Panc1 (cell line): ENCODE results near the gene NR5A1. TPM values are rescaled to one million over a fixed set of nuclear protein-coding genes. Genes with fewer than 3 reads are reported as not detected.

Source experiments
- ATAC-seq: fragments of 200-7000 bp; cut with Tn5 transposase; 2 replicates; pipeline ENCODE4 v1.9.1; 2020; ENCODE audit warnings: mild to moderate bottlenecking, moderate library complexity
- BruUV-seq: library from RNA; stranded (reverse); fragments of 400-500 nt; replicated peaks from 2 replicates; lab custom pipeline; 2021; lab: Mats Ljungman, UMichigan
- CTCF ChIA-PET: fragments of 300-600 bp; sonication (Branson Sonifier 250); formaldehyde crosslinking; loops from one replicate; lab custom pipeline; 2022; ENCODE audit warnings: antibody characterized with exemption; lab: Charles Lee
- POLR2A ChIA-PET: fragments of 300-600 bp; sonication (Branson Sonifier 250); formaldehyde crosslinking; loops from one replicate; lab custom pipeline; 2022; ENCODE audit warnings: antibody characterized with exemption; lab: Charles Lee
- DNase-seq: peaks from one replicate; pipeline ENCODE4 v3.0.0-alpha.2; 2010; ENCODE audit warnings: low read depth, low spot score
- H3K27ac ChIP-seq: 2 replicates; pipeline ENCODE4 v1.5.1; 2011; ENCODE audit warnings: mild to moderate bottlenecking, low read length, inconsistent platforms
- H3K27me3 ChIP-seq: fragments of 200-500 bp; sonication (Bioruptor generic); 2 replicates; pipeline ENCODE4 v1.6.0; 2014; ENCODE audit warnings: low read length, inconsistent platforms; ENCODE audit not compliant: control insufficient read depth, insufficient read depth
- H3K36me3 ChIP-seq: fragments of 200-500 bp; sonication (Bioruptor generic); 2 replicates; pipeline ENCODE4 v1.5.1; 2014; ENCODE audit warnings: inconsistent platforms, mild to moderate bottlenecking, low read length, moderate library complexity; ENCODE audit not compliant: control insufficient read depth, insufficient read depth
- H3K4me1 ChIP-seq: 2 replicates; pipeline ENCODE4 v1.5.1; 2011; ENCODE audit warnings: inconsistent platforms, mild to moderate bottlenecking, low read length, moderate library complexity; ENCODE audit not compliant: control insufficient read depth, insufficient read depth
- H3K4me3 ChIP-seq, 2 experiments: 2 replicates each; pipeline ENCODE4 v1.5.1; 2011 to 2012; ENCODE audit warnings: low read depth in 2 of 2, low read length in 2 of 2, mild to moderate bottlenecking in 2 of 2, inconsistent platforms in 1 of 2, moderate library complexity in 1 of 2
- H3K9me3 ChIP-seq: fragments of 200-500 bp; sonication (Bioruptor generic); 2 replicates; pipeline ENCODE4 v1.5.1; 2014; ENCODE audit warnings: low read depth, mild to moderate bottlenecking, inconsistent platforms, low read length, moderate library complexity; ENCODE audit not compliant: control insufficient read depth, insufficient read depth
- POLR2AphosphoS5 ChIP-seq: IDR thresholded peaks from 2 replicates; pipeline ENCODE4 v1.6.1; 2012; ENCODE audit warnings: mild to moderate bottlenecking, low read depth, low read length, moderate library complexity
- REST ChIP-seq, 2 experiments: IDR thresholded peaks; 2 replicates each; pipeline ENCODE4 v1.6.1; 2011 to 2012; ENCODE audit warnings: low read depth in 2 of 2, control low read depth in 1 of 2, low read length in 1 of 2, mild to moderate bottlenecking in 1 of 2, moderate library complexity in 1 of 2; ENCODE audit not compliant: insufficient read depth in 1 of 2
- SIN3A ChIP-seq: IDR thresholded peaks from 2 replicates; pipeline ENCODE4 v1.6.1; 2012; ENCODE audit warnings: low read depth, mild to moderate bottlenecking, low read length, moderate library complexity, borderline replicate concordance; ENCODE audit not compliant: insufficient read depth
- TCF7L2 ChIP-seq: IDR thresholded peaks from 2 replicates; pipeline ENCODE4 v1.6.1; 2011; ENCODE audit warnings: mild to moderate bottlenecking, low read depth, low read length, inconsistent platforms
- in situ Hi-C: cut with HindIII; loops from 2 replicates; pipeline ENCODE4 v1.10.0; 2016; ENCODE audit warnings: low sequenced_read_pairs, low pct_unique_long_range_greater_than_20kb
- intact Hi-C: fragments of 100-400 bp; cut with micrococcal nuclease; formaldehyde crosslinking; loops from one replicate; pipeline ENCODE4 v1.10.0; 2022; ENCODE audit not compliant: unreplicated experiment
- total RNA-seq: library from RNA; stranded (reverse); gene quantifications from one replicate; pipeline ENCODE4 v1.2.1, GENCODE V29; 2021; ENCODE audit not compliant: unreplicated experiment
- TF ChIP-seq, protein P1 (sequence below): fragments of 450-650 bp; IDR thresholded peaks from 2 replicates; pipeline ENCODE4 v1.5.1; 2017; ENCODE audit warnings: mild to moderate bottlenecking

The NR5A1 gene
- total RNA-seq, 1 experiment from 2014 or later: 2.5 TPM

- H3K4me3 ChIP-seq: no peak overlapping the region
- H3K27ac ChIP-seq: no peak overlapping the region
- POLR2A ChIA-PET: interaction anchor here (0.5 kb wide), 1 partner anchor 26 kb away, joined by 12 read pairs; no protein-coding TSS in a partner anchor
- H3K4me1 ChIP-seq: no peaks in the 10 kb centered on the region
- DNase-seq (no peak), ATAC-seq (no peak)
- H3K9me3 ChIP-seq: no peaks in the 10 kb centered on the region
- CTCF ChIA-PET: no interaction called here
- TF ChIP-seq POLR2AphosphoS5 (no peak), REST (IDR thresholded peaks at IDR 0.05; ENCODE audit: insufficient read depth in 1 of 2, low read depth in 2 of 2, low read length in 1 of 2) (no peak), TCF7L2 (no peak), SIN3A (no peak)
- TF ChIP-seq, protein P1, sequence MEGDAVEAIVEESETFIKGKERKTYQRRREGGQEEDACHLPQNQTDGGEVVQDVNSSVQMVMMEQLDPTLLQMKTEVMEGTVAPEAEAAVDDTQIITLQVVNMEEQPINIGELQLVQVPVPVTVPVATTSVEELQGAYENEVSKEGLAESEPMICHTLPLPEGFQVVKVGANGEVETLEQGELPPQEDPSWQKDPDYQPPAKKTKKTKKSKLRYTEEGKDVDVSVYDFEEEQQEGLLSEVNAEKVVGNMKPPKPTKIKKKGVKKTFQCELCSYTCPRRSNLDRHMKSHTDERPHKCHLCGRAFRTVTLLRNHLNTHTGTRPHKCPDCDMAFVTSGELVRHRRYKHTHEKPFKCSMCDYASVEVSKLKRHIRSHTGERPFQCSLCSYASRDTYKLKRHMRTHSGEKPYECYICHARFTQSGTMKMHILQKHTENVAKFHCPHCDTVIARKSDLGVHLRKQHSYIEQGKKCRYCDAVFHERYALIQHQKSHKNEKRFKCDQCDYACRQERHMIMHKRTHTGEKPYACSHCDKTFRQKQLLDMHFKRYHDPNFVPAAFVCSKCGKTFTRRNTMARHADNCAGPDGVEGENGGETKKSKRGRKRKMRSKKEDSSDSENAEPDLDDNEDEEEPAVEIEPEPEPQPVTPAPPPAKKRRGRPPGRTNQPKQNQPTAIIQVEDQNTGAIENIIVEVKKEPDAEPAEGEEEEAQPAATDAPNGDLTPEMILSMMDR: no peak
- intact Hi-C loops: no loop called here
- BruUV-seq: no TSS peak
- in situ Hi-C loops: no loop called here
- no peaks in the 10 kb centered on the region for H3K36me3 ChIP-seq
- H3K27me3 ChIP-seq: no peaks in the 10 kb centered on the region
Measured at GRCh38 chr9:124470306-124470705, 36.9 kb downstream of the NR5A1 start.

DNA sequence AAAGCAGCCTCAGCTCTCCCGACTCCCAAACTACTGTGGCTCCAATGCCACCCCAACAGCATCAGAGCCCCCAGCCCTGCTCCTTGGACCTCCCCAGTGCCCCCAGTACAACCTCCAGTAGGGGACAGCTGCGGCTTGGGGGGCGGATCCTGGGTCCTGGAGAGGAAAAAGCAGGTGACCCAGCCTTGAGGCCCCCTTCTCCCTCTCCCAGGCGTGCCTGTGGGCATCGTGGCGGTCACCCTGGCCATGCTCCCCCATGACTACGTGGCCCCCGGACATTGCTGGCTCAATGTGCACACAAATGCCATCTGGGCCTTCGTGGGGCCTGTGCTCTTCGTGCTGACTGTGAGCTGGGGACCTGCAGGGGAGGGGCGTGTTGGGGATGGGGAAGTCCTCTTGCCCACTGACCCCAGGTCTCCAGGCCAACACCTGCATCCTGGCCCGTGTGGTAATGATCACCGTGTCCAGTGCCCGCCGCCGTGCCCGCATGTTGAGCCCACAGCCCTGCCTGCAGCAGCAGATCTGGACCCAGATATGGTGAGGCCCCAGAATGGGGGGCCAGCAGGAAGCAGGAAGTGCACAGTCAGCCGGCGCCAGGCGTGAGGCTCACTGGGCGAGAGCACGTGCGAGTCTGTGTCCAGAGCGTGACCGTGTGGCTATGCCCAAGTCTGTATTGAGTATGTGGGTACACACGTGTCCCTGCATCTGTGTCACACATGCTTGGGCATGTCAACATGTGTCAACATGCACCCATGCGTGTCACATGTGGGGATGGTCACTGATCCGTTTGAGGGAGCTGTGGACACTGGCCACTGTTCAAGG, 38.0 kb downstream of the NR5A1 start:
- Histone ChIP-seq H3K27me3 (no peaks in the 10 kb centered on the region), H3K36me3 (no peaks in the 10 kb centered on the region), H3K4me3 (no peak overlapping the region), H3K27ac (no peak overlapping the region), H3K4me1 (no peaks in the 10 kb centered on the region), H3K9me3 (no peaks in the 10 kb centered on the region)
- CTCF ChIA-PET: no interaction called here
- POLR2A ChIA-PET: no interaction called here
- intact Hi-C loops: no loop called here
- BruUV-seq: no TSS peak
- no peak for ATAC-seq
- DNase-seq: no peak
- TF ChIP-seq, protein P1: no peak
- TF ChIP-seq SIN3A: no peak
- TF ChIP-seq REST (IDR thresholded peaks at IDR 0.05; ENCODE audit: insufficient read depth in 1 of 2, low read depth in 2 of 2, low read length in 1 of 2): no peak
- no peak for TF ChIP-seq POLR2AphosphoS5
- no peak for TF ChIP-seq TCF7L2
- in situ Hi-C loops: no loop called here
